GM12878 (cell line): ENCODE measurements around the gene TRPM6.

Experiments used
- BRCA1 ChIP-seq: IDR thresholded peaks from 2 replicates; pipeline ENCODE4 v1.6.1; 2011; ENCODE audit warnings: low read depth, low read length, improper control_type of control experiment
- CHD2 ChIP-seq: IDR thresholded peaks from 2 replicates; pipeline ENCODE4 v1.6.1; 2011; ENCODE audit warnings: low read depth, low read length, improper control_type of control experiment, borderline replicate concordance
- CTCF ChIP-seq, 3 experiments: IDR thresholded peaks in 2 of 3; conservative IDR thresholded peaks in 1 of 3; 2 replicates each; pipeline ENCODE4 v1.5.1; 2011; ENCODE audit warnings: low read depth in 3 of 3, low read length in 3 of 3, mild to moderate bottlenecking in 3 of 3, control low read depth in 2 of 3, moderate library complexity in 2 of 3, inconsistent platforms in 1 of 3, mixed read lengths in 1 of 3; ENCODE audit not compliant: control insufficient read depth in 2 of 3, insufficient read depth in 1 of 3; ENCODE audit errors: extremely low read depth in 1 of 3
- DPF2 ChIP-seq: fragments of 450-650 bp; IDR thresholded peaks from 2 replicates; pipeline ENCODE4 v1.6.1; 2017; ENCODE audit warnings: mild to moderate bottlenecking
- EP300 ChIP-seq, 2 experiments: fragments of 150-350 bp in 1 of 2; IDR thresholded peaks; 2 replicates each; pipeline ENCODE4 v1.6.1; 2011 to 2012; ENCODE audit warnings: low read depth in 2 of 2, low read length in 2 of 2, borderline replicate concordance in 1 of 2, improper control_type of control experiment in 1 of 2, inconsistent platforms in 1 of 2; ENCODE audit not compliant: control insufficient read depth in 1 of 2
- HCFC1 ChIP-seq: fragments of 150-350 bp; IDR thresholded peaks from 2 replicates; pipeline ENCODE4 v1.6.1; 2014; ENCODE audit warnings: low read length
- MYC ChIP-seq: IDR thresholded peaks from 2 replicates; pipeline ENCODE4 v1.6.1; 2011; ENCODE audit warnings: mild to moderate bottlenecking, low read length, moderate library complexity, inconsistent platforms; ENCODE audit not compliant: insufficient read depth, insufficient replicate concordance, insufficient read length, severe bottlenecking
- NFYB ChIP-seq: IDR thresholded peaks from 2 replicates; pipeline ENCODE4 v1.6.1; 2011; ENCODE audit warnings: low read depth, mild to moderate bottlenecking, low read length, improper control_type of control experiment, moderate library complexity; ENCODE audit not compliant: insufficient read depth
- NRF1 ChIP-seq: conservative IDR thresholded peaks from 2 replicates; pipeline ENCODE4 v1.6.1; 2011; ENCODE audit warnings: mild to moderate bottlenecking, low read depth, low read length, improper control_type of control experiment
- PML ChIP-seq: IDR thresholded peaks from 2 replicates; pipeline ENCODE4 v1.6.1; 2012; ENCODE audit warnings: low read length, inconsistent platforms
- POLR2A ChIP-seq: IDR thresholded peaks from 2 replicates; pipeline ENCODE4 v1.6.1; 2011; ENCODE audit warnings: low read depth, mild to moderate bottlenecking, low read length
- SREBF2 ChIP-seq: IDR thresholded peaks from 2 replicates; pipeline ENCODE4 v1.6.1; 2012; ENCODE audit warnings: mild to moderate bottlenecking, low read length
- ZBTB40 ChIP-seq: fragments of 450-650 bp; IDR thresholded peaks from 2 replicates; pipeline ENCODE4 v1.6.1; 2016; ENCODE audit warnings: mild to moderate bottlenecking, moderate library complexity, borderline replicate concordance
- ZSCAN29 ChIP-seq: fragments of 450-650 bp; IDR thresholded peaks from 2 replicates; pipeline ENCODE4 v1.6.1; 2017; ENCODE audit warnings: mild to moderate bottlenecking, moderate library complexity

GRCh38 chr9:74762950-74763349 is 124.8 kb downstream of the TRPM6 start:
- TF ChIP-seq DPF2 (no peak), NFYB (no peak), MYC (no peak), SREBF2 (no peak), PML (no peak), EP300 (IDR thresholded peaks at IDR 0.05; ENCODE audit: borderline replicate concordance in 1 of 2, control insufficient read depth in 1 of 2, low read depth in 2 of 2, low read length in 2 of 2) (no peak), POLR2A (no peak), HCFC1 (no peak), ZBTB40 (no peak), NRF1 (no peak), BRCA1 (no peak), ZSCAN29 (no peak), CTCF (IDR thresholded peaks at IDR 0.05 in 2 of 3, conservative IDR thresholded peaks at IDR 0.05 in 1 of 3; ENCODE audit: control insufficient read depth in 2 of 3, extremely low read depth in 1 of 3, insufficient read depth in 1 of 3, low read depth in 3 of 3, low read length in 3 of 3) (no peak), CHD2 (no peak)
